DMS79 treated with DMSO at 0.1 percent for 48 hours (cell line): ENCODE results near the gene XRN2.

Experiments used
- DNase-seq: peaks from one replicate; lab custom pipeline; 2025; lab: John Stamatoyannopoulos, UW

Gene XRN2, protein sequence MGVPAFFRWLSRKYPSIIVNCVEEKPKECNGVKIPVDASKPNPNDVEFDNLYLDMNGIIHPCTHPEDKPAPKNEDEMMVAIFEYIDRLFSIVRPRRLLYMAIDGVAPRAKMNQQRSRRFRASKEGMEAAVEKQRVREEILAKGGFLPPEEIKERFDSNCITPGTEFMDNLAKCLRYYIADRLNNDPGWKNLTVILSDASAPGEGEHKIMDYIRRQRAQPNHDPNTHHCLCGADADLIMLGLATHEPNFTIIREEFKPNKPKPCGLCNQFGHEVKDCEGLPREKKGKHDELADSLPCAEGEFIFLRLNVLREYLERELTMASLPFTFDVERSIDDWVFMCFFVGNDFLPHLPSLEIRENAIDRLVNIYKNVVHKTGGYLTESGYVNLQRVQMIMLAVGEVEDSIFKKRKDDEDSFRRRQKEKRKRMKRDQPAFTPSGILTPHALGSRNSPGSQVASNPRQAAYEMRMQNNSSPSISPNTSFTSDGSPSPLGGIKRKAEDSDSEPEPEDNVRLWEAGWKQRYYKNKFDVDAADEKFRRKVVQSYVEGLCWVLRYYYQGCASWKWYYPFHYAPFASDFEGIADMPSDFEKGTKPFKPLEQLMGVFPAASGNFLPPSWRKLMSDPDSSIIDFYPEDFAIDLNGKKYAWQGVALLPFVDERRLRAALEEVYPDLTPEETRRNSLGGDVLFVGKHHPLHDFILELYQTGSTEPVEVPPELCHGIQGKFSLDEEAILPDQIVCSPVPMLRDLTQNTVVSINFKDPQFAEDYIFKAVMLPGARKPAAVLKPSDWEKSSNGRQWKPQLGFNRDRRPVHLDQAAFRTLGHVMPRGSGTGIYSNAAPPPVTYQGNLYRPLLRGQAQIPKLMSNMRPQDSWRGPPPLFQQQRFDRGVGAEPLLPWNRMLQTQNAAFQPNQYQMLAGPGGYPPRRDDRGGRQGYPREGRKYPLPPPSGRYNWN

DNA sequence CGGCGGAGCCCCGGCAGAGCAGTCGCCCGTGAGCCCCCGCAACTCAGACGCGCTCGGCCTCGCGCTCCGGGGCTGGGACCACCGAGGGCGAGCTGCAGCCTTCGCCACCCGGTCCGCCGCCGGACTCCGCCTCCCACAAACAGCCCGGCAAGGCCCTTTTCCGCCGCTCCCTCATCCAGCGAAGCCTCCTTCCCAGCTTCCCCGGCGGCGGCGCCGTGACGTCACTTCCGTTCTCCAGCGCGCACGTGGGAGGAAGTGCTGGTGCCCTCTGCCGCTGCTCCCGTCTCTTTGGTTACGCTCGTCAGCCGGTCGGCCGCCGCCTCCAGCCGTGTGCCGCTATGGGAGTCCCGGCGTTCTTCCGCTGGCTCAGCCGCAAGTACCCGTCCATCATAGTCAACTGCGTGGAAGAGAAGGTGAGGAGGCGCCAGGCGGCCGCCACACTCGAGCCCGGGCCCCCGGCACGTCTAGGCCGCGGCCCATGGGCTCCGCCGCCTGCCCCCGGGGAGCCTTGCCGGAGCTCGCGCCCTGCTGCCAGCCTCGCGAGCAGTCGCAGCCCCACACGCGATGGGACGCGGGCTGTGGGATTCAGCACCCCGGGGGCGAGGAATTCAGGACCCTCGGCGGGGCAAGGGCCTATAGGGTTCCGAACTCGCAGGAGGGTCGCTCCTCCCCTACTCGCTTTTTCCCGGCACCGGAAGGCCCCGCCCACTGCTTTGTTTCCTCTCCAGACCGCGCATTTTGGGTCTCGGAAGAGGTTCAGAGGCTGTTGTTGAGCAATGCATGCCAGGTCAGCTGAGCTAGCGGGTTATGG, at the start of gene XRN2:
XRN2 (plus strand) TSS at position 271 of the 811 bp plus-strand sequence; CDS start at position 339, 68 bp downstream.
- DNase-seq: peak; percentile 77

DNA sequence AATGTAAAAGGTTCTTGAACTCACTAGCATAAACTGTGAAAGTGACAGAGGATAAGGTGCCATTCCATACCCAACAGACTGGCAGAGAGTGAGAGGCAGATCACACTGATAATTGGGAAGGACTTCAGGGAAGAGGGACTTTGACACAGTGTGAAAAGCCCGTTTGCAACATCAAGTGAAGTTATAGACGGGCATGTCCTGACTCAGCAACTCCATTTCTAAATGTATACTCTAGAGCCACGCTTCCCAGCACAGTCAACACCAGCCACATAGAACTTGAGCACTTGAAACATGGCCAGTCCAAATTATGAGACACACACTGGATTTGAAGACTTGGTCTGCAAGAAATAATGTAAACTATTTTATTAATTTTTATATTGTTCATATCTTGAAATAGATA, 45.9 kb upstream of the XRN2 start:
- no peak for DNase-seq

DNA sequence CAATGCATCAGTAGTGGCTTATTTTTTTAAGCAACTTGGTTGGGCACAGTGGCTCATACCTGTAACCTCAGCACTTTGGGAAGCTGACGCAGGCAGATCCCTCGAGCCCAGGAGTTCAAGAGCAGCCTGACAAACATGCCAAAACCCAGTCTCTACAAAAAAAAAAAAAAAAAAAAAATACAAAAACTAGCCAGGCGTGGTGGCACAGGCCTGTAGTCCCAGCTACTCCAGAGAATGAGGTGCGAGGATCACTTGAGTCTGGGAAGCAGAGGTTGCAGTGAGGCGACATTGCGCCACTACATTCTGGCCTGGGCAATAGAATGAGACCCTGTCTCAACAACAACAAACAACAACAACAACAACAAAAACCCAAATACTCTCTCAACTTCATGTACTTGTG, 44.7 kb upstream of the XRN2 start:
- no peak for DNase-seq

DNA sequence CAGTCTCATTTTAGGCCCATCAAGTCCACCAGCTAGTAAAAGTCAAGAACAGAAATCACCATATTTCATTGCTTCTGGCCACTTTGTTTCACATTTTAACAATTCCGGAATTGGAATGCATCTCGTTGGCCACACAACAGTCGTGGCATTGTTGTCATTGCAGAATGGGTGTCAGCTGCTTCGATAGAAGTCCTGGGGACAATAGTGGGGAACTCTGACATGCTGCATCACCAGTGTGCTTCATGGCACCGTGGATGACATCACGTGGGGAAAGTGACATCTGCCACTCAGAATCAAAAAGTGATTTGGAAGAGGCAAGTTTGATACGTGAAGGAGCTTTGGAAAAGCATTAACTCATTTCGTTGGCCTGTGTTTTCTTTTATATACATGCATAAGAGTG, 43.8 kb upstream of the XRN2 start:
- DNase-seq: no peak

DNA sequence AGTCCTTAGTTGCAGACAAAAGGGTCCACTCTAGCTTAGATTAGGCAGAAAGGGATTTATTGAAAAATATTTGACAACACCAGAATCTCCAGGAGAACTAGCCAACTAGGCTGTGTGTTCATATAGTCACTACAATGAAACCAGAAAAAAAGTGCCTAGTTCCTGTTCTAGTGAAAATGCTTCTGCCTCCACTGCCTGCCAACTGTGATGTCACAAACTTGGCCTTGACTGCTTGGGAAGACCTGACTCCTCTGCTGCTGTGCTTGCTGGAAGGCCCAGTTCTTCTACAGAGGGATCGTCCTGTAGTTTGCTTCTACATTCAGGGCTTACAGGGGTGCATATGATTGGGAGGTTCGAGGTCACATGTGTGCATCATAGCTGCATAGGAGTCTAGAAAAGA, 40.3 kb upstream of the XRN2 start:
- DNase-seq: no peak

DNA sequence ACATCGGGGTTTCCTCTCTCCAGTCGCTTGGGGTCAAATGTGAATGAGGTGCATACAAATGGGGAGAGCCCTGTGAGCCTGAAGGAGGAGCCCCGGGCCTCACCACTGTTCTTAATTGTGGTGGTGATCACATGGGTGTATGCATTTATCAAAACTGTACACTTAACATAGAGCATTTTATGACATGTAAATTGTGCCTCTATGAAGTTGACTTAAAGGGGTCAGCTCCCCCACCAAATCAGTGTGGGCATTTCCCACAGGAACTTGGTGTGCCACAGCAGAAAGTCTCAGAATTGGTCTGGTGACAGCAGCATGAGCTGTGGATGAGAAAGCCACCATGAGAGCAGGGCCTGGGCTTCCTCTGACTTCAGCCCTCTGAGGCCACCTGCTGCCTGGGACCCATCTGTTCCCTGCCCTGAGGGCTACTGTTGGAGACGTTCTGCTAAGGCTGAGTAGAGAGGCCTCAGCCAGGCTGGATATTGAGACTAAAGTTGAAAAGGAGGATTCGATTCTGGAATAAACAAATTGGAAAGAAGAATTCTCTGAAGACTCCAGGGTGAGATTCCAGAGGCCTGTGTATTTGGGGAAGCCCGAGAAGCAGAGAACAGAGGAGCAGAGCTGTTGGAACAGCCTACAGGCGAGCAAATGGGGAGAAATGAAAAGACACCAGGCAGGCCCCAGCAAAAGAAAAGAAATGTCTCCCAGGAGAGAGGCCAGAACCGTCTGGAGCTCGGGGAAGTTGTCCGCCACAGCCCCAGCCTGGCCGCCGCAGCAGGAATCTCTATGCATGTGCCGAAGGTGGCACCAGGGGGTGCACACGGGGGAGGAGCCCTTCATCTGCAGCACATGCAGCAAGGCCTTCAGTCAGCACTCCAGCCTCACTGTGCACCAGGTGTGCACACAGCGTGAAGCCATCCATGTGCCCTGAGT, 37.6 kb upstream of the XRN2 start:
- peak; percentile 7 for DNase-seq

DNA sequence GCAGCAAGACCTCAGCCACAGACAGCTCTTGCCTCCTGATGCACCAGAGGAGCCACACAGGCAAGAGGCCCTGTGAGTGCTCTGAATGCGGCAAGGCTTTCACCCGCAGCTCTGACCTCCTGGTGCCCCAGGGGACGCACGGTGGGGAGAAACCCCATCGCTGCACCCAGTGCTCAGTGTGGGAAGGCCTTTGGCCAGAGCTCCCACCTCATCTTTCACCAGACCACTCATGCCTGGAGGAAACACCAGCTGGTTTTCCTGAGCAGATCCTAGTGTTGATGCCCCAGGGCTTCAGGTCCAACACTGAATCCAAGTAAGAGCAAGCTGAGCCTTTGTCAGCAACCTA, 37.0 kb upstream of the XRN2 start:
- no peak for DNase-seq

DNA sequence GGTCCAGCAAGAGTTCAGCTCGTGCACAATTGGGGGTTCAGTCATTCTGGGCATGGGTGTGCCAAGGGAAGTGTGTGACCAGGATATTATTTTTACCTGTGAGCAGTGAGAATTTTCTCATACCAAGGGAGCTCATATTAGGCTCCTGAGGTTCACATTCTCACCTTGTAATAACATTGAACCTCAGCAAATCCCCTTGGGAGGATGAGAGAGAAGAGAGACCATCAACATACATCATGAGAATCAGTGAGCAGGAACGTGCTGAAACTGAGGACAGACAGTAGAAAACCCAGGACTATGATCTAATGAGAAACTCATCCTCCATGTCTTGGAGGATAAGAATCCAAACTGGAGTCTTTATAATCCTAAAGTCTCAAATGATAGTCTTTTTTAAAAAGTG, 33.4 kb upstream of the XRN2 start:
- no peak for DNase-seq

DNA sequence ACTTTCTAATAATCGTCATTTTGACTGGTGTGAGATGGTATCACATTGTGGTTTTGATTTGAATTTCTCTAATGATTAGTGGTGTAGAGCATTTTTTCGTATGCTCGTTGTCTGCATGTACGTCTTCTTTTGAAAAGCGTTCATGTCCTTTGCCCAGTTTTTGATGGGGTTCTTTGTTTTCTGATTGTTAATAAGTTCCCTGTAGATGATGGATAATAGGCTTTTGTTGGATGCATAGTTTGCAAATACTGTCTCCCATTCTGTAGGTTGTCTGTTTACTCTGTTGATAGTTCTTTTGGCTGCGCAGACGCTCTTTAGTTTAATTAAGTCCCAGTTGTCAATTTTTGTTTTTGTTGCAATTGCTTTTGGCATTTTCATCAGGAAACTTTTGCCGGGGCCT, 32.3 kb upstream of the XRN2 start:
- no peak for DNase-seq

DNA sequence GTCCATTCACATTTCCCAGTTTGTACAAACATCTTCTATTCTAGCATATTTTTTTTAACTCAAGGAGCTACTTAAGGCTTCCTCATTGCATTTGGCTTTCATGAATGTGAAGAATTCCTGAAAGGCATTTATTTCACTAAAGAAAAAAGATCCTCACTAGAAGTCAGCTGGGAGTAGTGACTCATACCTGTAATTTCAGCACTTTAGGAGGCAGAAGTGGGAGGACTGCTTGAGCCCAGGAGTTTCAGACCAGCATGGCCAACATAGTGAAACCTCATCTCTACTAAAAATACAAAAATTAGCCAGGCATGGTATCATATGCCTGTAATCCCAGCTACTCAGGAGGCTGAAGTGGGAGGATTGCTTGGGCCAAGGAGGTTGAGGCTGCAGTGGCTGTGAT, 30.9 kb upstream of the XRN2 start:
- no peak for DNase-seq

DNA sequence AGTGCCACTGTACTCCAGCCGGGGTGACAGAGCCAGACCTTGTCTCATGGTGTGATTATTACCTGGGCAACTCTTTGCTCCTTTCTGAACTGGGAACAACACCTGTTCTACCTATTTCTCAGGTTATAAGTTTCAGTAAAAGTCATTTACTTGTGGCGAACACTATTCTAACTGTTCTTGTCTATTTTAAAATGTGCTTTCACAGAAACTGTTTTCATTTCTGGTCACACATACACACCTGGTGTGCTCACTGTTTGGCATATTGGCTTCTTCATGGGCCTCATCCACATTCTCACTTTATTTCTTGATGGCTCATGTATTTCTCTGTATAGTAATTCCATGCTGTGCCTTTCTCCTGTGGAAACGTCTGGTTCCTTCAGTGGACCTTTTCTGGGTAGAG, 30.5 kb upstream of the XRN2 start:
- DNase-seq: no peak

DNA sequence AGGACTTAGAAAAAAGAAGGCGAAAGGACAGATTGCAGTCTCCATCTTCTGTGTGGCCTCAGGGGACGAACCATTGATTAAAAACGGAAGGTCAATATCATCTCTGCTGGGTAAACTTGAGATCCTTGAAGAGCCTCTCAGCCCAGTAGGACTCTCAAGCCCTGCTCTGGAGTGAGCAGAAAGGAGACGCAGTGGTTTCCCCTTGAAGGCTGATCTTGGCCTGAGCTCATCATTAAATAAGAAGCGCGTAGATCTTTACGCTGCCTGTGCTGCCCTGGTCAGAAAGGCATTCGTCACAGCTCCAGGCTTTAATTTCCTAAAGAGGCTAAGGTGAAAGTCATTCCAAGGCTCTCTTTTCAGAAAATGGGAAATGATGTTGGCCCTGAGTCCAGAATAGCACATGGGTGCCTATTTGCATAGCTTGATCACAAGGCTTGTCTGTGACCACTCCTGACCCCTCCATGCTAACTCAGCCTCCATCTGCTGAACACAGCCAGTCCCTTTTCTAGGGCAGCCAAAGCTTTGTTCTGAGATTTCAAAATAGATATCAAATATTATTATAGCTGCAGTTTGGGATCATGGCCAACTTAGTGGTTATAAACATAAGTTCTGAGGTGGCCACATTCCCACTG, 29.3 kb upstream of the XRN2 start:
- DNase-seq: peak; percentile 30

DNA sequence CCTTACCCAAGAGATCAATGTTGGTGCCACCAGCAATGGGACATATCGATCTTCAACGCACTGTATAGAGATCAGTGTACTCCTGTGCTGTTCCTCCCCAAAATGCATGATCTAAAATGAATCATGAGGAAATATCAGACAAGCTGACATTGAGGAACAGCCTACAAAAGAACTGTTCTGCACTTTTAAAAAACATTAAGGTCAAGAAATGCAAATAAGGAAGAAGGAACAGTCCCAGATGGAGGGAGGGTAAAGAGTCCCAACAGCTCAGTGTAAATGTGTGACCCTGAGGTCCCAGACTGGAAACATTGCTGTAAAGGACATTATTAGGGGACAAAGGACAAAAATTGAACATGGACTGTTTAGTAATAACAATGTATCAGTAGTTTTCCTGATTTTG, 24.3 kb upstream of the XRN2 start:
- no peak for DNase-seq

DNA sequence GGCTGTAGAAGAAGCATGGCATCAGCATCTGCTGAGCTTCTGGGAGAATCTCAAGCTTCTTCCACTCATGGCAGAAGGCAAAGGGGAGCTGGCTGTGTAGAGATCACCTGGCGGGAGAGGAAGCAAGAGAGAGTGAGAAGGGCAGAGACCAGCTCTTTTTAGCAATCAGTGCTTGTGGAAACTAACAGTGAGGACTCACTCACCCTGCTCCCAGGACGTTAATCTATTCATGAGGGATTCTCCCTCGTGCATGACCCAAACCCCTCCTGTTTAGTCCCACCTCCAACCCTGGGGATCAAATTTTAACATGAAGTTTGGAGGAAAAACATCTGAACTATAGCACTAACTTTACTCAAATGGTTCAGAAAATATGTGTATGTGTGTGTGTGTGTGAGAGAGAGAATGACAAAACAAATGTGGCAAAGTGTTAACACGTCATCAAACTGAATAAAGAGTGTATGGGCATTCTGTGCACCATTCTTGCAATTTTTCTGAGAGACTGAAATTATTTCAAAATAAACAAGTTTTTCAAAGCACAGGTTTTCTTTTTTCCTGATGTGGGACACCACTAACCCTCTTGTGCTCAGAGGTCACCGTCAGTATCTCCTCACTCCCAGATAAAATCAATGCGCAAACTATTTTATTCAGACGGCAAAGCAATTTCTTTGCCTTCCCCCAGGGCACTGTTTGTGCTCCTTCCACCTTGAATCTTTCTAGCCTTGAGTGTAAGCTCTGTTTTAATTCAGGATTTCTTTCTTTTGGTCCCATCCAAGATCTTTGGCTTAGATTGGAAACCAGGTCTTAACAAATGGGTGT, 23.2 kb upstream of the XRN2 start:
- no peak for DNase-seq

DNA sequence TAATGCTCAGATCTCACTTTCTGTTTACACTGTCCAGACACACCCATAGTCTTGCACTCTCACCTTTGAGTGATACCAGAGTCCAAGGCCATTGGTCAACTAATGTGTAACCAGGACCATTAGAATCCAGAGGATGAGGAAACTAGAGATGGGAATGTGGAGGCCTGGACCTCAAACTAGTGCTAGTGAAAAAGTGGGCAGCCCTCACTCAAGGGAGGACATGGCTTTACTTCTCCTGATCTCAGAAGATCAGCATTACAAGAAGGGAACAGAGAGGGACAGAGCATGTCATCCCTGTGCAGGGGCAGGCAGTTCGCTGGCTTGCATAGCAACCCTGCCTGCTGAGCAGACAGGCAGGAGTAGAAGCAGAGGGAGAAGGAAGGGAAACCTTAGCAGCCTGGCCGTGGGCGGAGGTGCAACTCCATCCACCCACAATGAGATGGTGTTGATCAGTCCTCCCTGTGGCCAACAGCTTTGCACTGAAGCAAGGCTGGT, 22.6 kb upstream of the XRN2 start:
- DNase-seq: no peak

DNA sequence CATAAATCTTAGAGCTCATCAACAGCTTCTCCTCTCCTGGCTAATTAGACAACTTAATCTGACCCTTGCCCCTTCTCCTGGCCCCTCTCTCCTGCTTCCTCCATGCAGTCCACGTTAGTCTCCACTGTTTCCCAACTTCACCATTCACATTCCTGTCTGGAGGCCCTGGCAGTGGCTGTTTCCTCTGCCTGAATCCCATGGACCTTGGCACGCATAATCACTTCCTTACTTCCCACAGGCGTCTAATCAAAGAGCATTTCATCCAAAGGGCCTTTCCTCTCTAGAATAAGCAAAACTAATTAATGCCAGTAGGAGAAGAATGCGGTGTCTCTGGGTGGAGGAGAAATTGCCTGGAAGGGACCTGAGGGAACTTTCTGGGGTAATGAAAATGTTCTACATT, 16.4 kb upstream of the XRN2 start:
- no peak for DNase-seq

DNA sequence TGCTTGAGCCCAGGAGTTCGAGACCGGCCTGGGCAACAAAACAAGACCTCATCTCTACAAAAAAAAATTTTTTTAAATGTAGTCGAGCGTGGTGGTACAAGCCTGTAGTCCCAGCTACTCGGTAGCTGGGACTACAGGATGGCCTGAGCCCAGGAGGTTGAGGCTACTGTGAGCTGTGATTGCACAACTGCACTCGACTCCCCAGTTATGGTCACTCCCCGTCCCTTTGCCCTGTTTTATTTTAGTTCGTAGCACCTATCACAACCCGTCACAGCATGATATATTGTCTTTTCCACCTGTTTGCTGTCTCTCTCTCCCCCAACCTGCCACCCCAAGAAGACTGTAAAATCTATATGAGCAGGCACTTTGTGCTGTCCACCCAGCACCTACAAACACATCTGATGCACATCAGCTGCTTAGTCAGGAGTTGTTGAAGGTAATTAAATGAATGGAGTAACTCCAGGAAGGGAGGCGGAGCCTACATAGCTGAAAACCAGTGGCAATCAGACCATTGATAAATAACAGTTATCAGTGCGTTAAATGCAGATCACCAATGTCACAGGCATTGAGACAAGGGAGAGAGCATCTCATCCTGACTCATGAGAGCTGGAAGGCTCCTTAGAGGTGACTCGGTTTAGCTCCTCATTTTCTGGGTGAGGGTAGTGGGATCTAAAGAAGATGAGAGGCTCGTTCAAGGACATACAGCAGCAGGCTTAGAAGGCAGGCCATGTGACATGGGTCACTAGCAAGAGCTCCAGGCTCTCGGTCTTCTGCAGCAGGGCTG, 14.4 kb upstream of the XRN2 start:
- DNase-seq: no peak

DNA sequence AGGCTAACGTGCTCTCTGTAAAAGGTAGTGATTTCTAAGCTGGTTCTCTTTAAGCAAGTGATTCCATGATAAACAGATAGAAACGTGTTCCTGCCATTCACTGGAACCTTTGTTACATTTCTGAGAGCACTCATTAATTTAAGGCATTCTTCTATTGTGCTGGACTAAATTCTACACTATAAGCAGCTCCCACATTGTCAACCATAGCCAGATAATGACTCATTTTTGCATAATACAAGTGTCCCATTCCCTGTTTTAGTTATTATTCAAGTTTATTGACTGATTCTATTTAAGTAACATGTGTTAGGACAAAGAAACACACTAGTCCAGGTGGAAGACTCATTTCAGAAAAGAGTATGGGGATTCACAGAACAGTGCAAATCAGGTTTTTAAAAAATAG, 13.5 kb upstream of the XRN2 start:
- no peak for DNase-seq

DNA sequence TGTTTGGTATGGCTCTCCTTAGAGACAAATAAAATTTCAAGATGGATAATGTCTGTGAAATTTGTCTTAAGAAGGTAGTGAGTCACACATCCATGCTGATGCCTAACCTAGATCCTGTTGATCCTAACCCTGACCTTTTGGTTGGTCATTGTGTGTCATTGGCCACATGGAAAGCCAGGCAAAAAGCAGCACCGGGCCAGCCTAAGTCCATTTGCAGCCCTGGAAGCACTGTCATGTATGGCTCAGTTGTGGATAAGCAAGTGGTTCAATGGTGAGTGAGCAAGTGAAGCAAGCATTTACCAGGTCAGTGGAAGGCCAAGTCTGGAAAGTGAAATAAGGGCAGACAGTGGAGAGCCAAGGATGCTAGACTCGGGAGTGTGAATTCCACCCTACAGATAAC, 12.1 kb upstream of the XRN2 start:
- DNase-seq: no peak
